Esophagus squamous epithelium (tissue), 5 donors: ENCODE data around the gene HNRNPUL2. TPM values are rescaled to one million over a fixed set of nuclear protein-coding genes. Genes with fewer than 3 reads are reported as not detected.

ENCODE experiments used
- DNase-seq: peaks from one replicate; lab custom pipeline; 2025; lab: John Stamatoyannopoulos, UW
- H3K27ac ChIP-seq, 4 donors: fragments of 200-600 bp; sonication (generic); one replicate each; pipeline ENCODE4 v1.5.1; 2016 to 2019; ENCODE audit warnings: mild to moderate bottlenecking in 1 of 4
- H3K27me3 ChIP-seq, 4 donors: fragments of 200-600 bp; sonication (generic); 1 replicate in 3 of 4; 2 replicates in 1 of 4; pipeline versions ENCODE4 v1.5.1 to v1.6.0; 2017 to 2021; ENCODE audit warnings: antibody characterized with exemption in 1 of 4
- H3K36me3 ChIP-seq, 3 donors: fragments of 200-600 bp; sonication (generic); one replicate each; pipeline ENCODE4 v1.5.1; 2016 to 2019
- H3K4me1 ChIP-seq, 3 donors: fragments of 200-600 bp; sonication (generic); one replicate each; pipeline ENCODE4 v1.5.1; 2017 to 2019
- H3K4me3 ChIP-seq, 4 donors: fragments of 200-600 bp; sonication (generic); 1 replicate in 3 of 4; 2 replicates in 1 of 4; pipeline ENCODE4 v1.5.1; 2016 to 2019; ENCODE audit warnings: mild to moderate bottlenecking in 2 of 4, moderate library complexity in 1 of 4
- H3K9me3 ChIP-seq, 3 donors: fragments of 200-600 bp; sonication (generic); one replicate each; pipeline ENCODE4 v1.5.1; 2016 to 2019
- CTCF ChIP-seq, 6 experiments: fragments of 450-650 bp in 4 of 6; fragments of 200-600 bp in 2 of 6; sonication (generic) in 2 of 6; IDR thresholded peaks; one replicate each; pipeline ENCODE4 v1.5.1; 2016 to 2019; ENCODE audit warnings: antibody characterized with exemption in 6 of 6, mild to moderate bottlenecking in 4 of 6, moderate library complexity in 4 of 6
- POLR2A ChIP-seq, 4 donors: fragments of 450-650 bp; IDR thresholded peaks; one replicate each; pipeline ENCODE4 v1.6.1; 2017; ENCODE audit warnings: antibody characterized with exemption in 4 of 4, mild to moderate bottlenecking in 4 of 4, moderate library complexity in 3 of 4
- WGBS, 2 donors: methylation state at CpG; one replicate each; pipeline ENCODE4 v1.1.5; 2018; 5-methylcytosine and 5-hydroxymethylcytosine counted together
- intact Hi-C: fragments of 100-400 bp; cut with DNase I; formaldehyde crosslinking; loops from one replicate; pipeline ENCODE4 v1.15.0; 2022
- total RNA-seq, 4 donors: library from RNA; depleted of rRNA; stranded (reverse); fragments of >200 nt; gene quantifications; one replicate each; pipeline ENCODE4 v1.1.0, GENCODE V29; 2016
- donor health status: DM: yes; HTN: yes; CAD: no.

Gene HNRNPUL2
- 10 to 100 TPM; 14.4 to 33.0 (median 26.4) TPM for total RNA-seq

GRCh38 chr11:62727165-62727871, at the start of gene HNRNPUL2:
TSS of gene HNRNPUL2 (minus strand) at chr11:62727457. CDS start at chr11:62727156, 301 bp downstream.
- peak in 3 of 4 donors; percentile 85 to 97 (median 90) for TF ChIP-seq POLR2A (IDR thresholded peaks at IDR 0.05)
- TF ChIP-seq CTCF (IDR thresholded peaks at IDR 0.05), result peak in 2 of 6 experiments; percentile 2 to 8
- H3K9me3 ChIP-seq, result no peaks in the 10 kb centered on the region
- peaks cover 29 to 68% (median 29%) of the 10 kb centered on the region in 3 donors for H3K4me1 ChIP-seq
- peaks cover 13 to 41% (median 13%) of the 10 kb centered on the region in 3 donors for H3K36me3 ChIP-seq
- peak within 1 kb of the TSS; percentile 72 to 93 (median 77) for H3K4me3 ChIP-seq
- peak; percentile 81 for DNase-seq
- intact Hi-C loops, result loop anchor here (5.0 to 10.0 kb wide), 2 partner anchors 35 to 137 kb away; partner anchors contain the start of gene POLR2G
- H3K27ac ChIP-seq, result peak within 1 kb of the TSS; percentile 92 to 99 (median 94)
- no peaks in the 10 kb centered on the region for H3K27me3 ChIP-seq
- 0% methylated on average over 6 to 19 of the region's 72 CpGs for WGBS, 2 donors

- no peak for DNase-seq
- intact Hi-C loops, result no loop called here
- Histone ChIP-seq H3K36me3 (peaks cover 11 to 56% (median 14%) of the 10 kb centered on the region in 3 donors), H3K27ac (no peak overlapping the region), H3K9me3 (no peaks in the 10 kb centered on the region), H3K4me3 (no peak overlapping the region), H3K27me3 (no peaks in the 10 kb centered on the region), H3K4me1 (peaks cover 9 to 42% (median 9%) of the 10 kb centered on the region in 3 donors)
- WGBS, 2 donors, result 92 to 93% methylated on average over 17 of the region's 17 CpGs
- no peak for TF ChIP-seq POLR2A (IDR thresholded peaks at IDR 0.05)
- TF ChIP-seq CTCF (IDR thresholded peaks at IDR 0.05), result no peak
Measured at GRCh38 chr11:62775646-62776045, 48.4 kb upstream of the HNRNPUL2 start.

GRCh38 chr11:62774407-62774806, 47.1 kb upstream of the HNRNPUL2 start:
- WGBS, 2 donors, result 20 to 62% methylated on average over 3 of the region's 6 CpGs
- intact Hi-C loops, result no loop called here
- TF ChIP-seq CTCF (IDR thresholded peaks at IDR 0.05) (no peak), POLR2A (IDR thresholded peaks at IDR 0.05) (no peak)

GRCh38 chr11:62771144-62772021, 44.1 kb upstream of the HNRNPUL2 start, which contains the start of gene TAF6L:
TSS of gene TAF6L (plus strand) at chr11:62771396. CDS start at chr11:62775784, 4,388 bp downstream.
- H3K4me1 ChIP-seq, result peaks cover 9 to 54% (median 17%) of the 10 kb centered on the region in 3 donors
- peaks cover 11 to 39% (median 14%) of the 10 kb centered on the region in 3 donors for H3K36me3 ChIP-seq
- H3K4me3 ChIP-seq, result peak within 1 kb of the TSS; percentile 60 to 92 (median 68)
- intact Hi-C loops, result no loop called here
- no peaks in the 10 kb centered on the region for H3K9me3 ChIP-seq
- TF ChIP-seq CTCF (IDR thresholded peaks at IDR 0.05), result peak in 1 of 6 experiments; percentile 0
- peak in 1 of 4 donors; percentile 7 for TF ChIP-seq POLR2A (IDR thresholded peaks at IDR 0.05)
- peak within 1 kb of the TSS; percentile 91 to 99 (median 97) for H3K27ac ChIP-seq
- DNase-seq, result peak; percentile 90
- no peaks in the 10 kb centered on the region for H3K27me3 ChIP-seq
- 3 to 5% methylated on average over 24 to 28 of the region's 60 CpGs for WGBS, 2 donors

More at GRCh38 chr11:62774407-62774806, 47.1 kb upstream of the HNRNPUL2 start:
- H3K4me1 ChIP-seq, result peaks cover 9 to 54% (median 17%) of the 10 kb centered on the region in 3 donors
- peaks cover 11 to 44% (median 14%) of the 10 kb centered on the region in 3 donors for H3K36me3 ChIP-seq
- DNase-seq, result no peak
- no peak overlapping the region for H3K4me3 ChIP-seq
- H3K9me3 ChIP-seq, result no peaks in the 10 kb centered on the region
- no peaks in the 10 kb centered on the region for H3K27me3 ChIP-seq
- H3K27ac ChIP-seq, result peak overlapping the region; percentile 33 to 76 (median 44)
